GM19025 (cell line): ENCODE data around the gene NSUN4.
"Not testable (repeated sequence)": the region's sequence is repeated elsewhere in the genome, so short reads cannot be mapped to it uniquely, and the experiment has no call there.

Source experiments
- ATAC-seq: cut with Tn5 transposase; IDR thresholded peaks from one replicate; pipeline ENCODE4 v1.9.1; 2021; ENCODE audit warnings: mild to moderate bottlenecking, low read depth, moderate library complexity; ENCODE audit not compliant: unreplicated experiment

The NSUN4 gene

DNA sequence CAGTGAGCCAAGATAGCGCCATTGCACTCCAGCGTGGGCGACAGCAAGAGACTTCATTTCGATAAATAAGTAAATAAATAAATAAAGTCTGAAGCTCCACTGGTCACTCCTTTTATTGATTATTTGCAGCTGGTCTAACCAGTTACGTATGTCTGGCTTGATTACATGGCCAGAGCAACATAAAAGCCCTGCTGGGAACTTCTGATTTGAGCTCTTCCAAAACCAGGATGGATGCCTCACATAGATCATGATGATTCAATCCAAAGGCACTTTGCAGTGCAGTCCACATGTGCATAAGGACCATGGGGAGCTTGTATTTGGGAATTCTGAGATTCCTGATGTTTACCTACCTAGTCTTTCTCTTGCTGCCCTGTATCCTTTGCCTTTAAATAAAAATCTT, 24.0 kb downstream of the NSUN4 start:
- no peak for ATAC-seq

DNA sequence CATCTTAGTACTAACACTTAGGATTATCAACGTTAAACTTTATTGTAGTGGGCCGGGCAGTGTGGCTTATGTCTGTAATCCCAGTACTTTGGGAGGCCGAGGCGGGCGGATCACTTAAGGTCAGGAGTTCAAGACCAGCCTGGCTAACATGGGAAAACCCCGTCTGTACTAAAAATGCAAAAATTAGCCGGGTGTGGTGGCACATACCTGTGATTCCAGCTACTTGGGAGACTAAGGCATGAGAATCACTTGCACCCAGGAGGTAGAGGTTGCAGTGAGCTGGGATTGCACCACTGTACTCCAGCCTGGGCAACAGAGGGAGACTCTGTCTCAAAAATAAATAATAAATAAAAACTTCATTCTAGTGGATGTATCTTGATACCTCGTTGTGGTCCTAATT, 25.2 kb downstream of the NSUN4 start:
- not testable (repeated sequence) for ATAC-seq

GRCh38 chr1:46367072-46367471, 26.5 kb downstream of the NSUN4 start:
- no peak for ATAC-seq

- not testable (repeated sequence) for ATAC-seq
These were observed 27.1 kb downstream of the NSUN4 start for GRCh38 chr1:46367701-46368100.

DNA sequence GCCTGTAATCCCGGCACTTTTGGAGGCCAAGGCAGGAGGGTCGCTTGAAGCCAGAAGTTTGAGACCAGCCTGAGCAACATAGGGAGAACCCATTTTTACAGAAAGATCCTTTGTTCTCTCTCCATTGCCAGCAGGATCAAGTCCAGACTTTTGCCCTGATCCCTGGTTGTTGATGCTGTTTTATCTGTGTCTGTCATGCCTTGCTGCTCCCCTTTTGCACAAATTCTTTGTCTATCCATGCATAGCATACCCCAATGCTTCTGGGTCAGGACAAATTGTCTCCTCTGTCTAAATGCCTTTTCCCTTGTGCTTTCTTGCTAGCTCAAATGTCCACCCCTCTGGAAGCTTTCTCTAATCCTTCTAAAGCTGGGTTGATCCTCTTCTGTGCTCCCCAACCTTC, 28.2 kb downstream of the NSUN4 start:
- ATAC-seq, result no peak

GRCh38 chr1:46369542-46370213, 29.1 kb downstream of the NSUN4 start:
- ATAC-seq, result no peak

GRCh38 chr1:46370214-46370633, 29.6 kb downstream of the NSUN4 start:
- no peak for ATAC-seq

- no peak for ATAC-seq
These were observed 31.8 kb downstream of the NSUN4 start for GRCh38 chr1:46372431-46372830.

- no peak for ATAC-seq
These were observed 39.4 kb downstream of the NSUN4 start for GRCh38 chr1:46379996-46380395.

DNA sequence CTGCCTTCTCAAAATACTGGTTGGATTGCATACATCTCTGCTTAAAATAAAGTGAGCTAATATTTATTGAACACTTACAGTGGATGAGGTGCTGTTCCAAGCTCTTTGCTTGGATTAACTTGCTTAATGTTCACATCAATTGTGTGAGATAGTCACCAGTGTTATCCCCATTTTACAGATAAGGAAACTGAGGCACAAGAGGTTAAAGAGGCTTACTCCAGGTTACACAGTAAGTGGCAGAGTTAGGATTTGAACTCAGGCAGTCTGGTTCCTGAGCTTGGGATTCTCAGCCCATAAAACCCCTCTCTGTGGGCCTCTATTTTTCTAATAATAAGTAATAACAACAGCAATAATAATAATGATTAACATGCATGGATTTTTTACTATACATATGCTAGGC, 39.9 kb downstream of the NSUN4 start:
- ATAC-seq, result no peak

DNA sequence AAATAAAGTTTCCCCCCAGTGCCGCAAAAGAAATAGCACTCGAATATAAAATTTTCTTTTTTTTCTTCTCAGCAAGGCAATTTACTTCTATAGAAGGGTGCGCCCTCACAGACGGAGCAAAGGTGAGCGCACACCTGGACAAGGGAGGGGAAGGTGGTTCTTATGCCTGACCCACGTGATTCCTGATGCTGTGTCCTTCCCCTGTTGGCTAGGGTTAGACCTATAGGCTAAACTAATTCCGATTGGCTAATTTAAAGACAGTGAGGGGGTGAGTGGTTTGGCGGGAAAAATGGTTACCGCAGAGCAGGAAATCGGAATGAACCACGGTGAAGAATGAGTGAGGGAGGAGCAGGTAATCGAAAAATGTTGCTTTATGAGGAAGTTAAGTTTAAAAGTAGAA, 52.9 kb downstream of the NSUN4 start:
- no peak for ATAC-seq

- ATAC-seq, result no peak
These were observed 53.7 kb downstream of the NSUN4 start, which contains the start of gene FAAH for GRCh38 chr1:46394108-46394871. TSS of gene FAAH (plus strand) at chr1:46394317. CDS start at chr1:46394349, 32 bp downstream.

DNA sequence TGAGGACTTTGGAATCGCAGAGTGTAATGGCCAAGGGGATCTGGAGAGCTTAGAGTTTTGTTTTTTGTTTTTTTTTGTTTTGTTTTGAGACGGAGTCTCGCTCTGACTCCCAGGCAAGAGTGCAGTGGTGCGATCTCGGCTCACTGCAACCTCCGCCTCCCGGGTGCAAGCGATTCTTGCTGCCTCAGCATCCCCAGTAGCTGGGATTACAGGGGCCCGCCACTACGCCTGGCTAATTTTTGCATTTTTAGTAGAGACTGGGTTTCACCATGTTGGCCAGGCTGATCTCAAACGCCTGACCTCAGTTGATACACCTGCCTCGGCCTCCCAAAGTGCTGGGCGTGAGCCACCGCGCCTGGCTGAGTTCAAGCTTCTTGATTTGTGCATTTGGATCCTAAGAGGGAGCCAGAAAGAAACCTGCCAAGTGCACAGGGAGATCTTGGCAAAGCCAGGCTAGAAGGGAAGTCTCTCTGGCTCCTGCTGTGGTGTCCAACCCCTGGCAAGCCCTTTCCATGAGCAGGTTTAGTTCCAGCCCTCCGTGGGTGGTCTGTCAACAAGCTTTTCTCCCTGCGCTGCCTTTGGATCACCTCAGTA, 54.4 kb downstream of the NSUN4 start:
- no peak for ATAC-seq

DNA sequence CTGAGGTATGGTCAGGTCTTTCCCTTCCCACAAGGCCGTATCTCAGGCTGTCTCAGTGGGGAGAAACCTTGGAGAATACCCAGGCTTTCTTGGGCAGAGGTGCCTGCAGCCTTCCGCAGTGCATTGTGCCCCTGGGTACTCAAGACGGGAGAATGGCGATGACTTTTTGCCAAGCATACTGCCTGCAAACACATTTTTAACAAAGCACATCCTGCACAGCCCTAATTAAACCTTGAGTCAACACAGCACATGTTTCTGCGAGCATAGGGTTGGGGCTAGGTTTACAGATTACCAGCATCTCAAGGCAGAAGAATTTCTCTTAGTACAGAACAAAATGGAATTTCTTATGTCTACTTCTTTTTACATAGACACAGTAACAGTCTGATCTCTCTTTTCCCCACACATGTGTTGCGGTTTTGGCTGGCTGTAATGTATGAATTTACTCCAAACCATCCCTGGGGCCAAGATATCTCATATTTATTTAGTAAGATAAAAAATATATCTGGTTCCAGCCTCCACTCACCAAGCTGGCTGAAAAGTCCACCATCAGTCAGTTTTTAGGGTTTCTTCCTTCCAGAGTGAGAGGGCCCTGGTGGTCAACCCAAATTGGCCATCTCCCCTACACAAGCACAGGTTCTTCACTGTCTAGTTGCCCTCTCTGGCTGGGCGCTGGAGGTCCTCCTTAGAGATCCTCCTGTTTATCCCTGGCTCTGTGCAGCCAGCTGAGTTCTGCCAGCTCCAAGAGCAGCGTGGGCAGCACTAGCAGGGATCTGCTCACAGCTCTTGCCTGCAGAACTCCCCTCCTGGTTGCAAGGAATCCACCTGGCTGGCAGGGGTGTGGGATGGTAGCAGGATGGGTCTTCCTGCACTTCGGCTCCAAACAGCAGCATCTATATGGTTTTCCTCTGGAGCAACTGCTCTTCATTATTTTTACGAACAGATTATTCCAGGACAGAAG, 56.1 kb downstream of the NSUN4 start:
- ATAC-seq, result no peak

DNA sequence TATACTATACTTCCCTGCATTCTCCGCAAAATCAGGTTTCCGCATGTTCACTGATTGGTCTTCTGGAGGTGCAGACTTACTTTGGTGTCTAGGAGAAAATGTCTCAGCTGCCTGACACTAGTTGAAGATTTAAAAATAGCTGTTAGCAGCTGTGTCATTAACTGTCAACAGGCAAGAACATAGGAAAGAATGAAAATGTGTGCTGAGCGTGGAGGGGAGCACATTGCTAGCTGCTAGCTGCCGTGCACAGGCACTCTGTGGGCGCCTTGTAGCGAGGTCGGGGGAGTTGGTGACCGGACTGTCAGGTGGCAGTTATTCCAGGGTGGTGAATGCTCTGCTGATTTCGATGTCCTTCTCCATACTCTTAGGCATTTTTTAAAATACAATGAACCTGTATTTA, 58.7 kb downstream of the NSUN4 start:
- ATAC-seq, result no peak

DNA sequence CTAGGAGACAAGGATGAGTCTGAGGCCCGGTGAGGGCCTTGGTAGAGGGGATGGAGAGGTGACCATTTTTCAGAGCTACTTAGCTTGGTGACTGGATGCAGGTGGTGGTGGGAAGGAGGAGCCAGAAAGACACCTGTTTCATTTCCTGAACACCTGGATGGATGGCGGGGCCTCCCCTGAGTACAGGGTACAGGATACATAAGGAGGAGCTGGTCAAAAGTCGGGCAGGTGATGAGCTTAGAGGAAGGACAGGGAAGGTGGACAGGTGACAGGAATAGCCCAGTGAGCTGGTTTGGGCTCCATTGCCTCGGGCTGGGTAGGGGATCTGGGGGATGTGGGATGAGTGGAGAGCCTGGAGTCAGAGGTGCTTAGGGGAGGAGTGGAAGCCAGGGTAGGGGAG, 59.8 kb downstream of the NSUN4 start:
- ATAC-seq, result no peak

- ATAC-seq, result no peak
These were observed 60.7 kb downstream of the NSUN4 start for GRCh38 chr1:46401154-46401913.

GRCh38 chr1:46401964-46402626, 61.5 kb downstream of the NSUN4 start:
- ATAC-seq, result no peak

GRCh38 chr1:46403916-46404315, 63.3 kb downstream of the NSUN4 start:
- ATAC-seq, result no peak
